Stimulated activated CD4-positive, alpha-beta T cell treated with anti-CD3 and anti-CD28 coated beads, Interleukin-12 subunit alpha, Interleukin-12 subunit beta, amount 100 ng/mL, for 4 hours (primary cell): ENCODE data around the gene HMGXB4.
A peak's percentile ranks its signal among the peaks of the same experiment; 100 is the strongest.
"Not testable (repeated sequence)": the region's sequence is repeated elsewhere in the genome, so short reads cannot be mapped to it uniquely, and the experiment has no call there.

Experiments used
- DNase-seq: peaks from one replicate; pipeline ENCODE4 v3.0.0-alpha.2; 2020

Gene HMGXB4

DNA sequence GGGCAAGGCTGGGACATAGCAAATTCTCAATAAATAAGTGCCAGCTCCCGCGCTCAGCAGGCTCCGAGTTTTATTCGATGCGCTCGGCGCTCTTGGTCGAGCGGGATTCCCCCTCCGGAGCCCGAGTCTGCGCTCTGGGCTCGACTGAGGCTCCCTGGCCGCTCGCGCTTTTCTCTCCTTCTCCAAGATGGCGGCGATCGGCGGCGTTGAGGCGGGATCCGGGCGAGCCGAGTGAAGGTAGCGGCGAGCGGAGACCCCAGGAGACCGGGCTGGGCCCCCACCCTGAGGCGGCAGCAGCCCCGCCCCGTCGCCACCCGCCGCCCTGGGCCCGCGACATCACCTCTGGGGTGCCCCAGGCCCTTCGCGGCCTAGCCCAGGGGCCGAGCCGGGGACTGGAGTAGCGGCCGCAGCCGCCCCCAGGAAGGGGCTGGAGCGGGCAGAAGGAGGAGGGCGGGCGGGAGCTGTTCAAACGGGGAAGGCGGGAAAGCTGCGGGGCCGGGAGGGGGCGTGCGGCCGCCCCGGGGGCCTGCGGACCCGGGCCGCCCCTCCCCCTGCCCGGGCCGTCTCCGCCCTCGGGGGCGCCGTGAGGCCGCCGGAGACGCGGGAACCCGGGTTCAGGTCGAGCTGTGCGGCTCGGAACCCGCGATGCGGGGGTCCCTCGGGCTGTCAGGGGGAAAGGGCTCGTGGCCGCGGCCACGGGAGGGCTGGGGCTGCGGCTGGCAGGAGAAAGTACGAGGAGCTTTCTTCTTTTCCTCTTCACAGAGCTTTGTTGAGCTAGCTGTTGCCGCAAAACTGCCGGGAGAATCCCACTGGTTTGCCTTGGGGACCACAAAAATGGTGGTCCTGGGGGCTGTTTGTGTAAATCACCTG, at the start of gene HMGXB4:
HMGXB4 (plus strand) TSS at position 173 of the 870 bp plus-strand sequence. CDS start 4,898 bp downstream, outside the sequence.
- peak; percentile 83 for DNase-seq

GRCh38 chr22:35208003-35208402, 49.3 kb upstream of the HMGXB4 start:
- DNase-seq = no peak

GRCh38 chr22:35209203-35209602, 48.1 kb upstream of the HMGXB4 start:
- no peak for DNase-seq

- DNase-seq = no peak
Observed at GRCh38 chr22:35212009-35212408, 45.3 kb upstream of the HMGXB4 start.

DNA sequence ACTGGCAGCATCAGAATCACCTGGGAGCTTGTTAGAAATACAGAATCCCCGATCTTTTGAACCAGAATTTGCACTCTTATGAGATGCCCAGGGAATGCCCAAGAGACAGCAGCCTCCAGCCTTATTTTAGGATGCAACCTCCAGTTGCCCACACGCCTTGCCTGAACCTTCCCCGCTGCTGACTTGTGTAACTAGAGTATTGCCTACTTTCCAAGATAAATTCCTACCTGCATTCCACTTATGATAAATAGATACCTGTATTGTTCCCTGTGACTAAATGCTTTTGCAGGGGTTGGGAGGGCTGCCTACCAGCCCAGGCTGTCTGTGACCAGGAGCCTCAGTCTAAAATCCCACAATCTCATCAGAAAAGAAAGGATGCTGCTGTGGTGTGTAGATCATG, 44.3 kb upstream of the HMGXB4 start:
- DNase-seq = no peak

GRCh38 chr22:35214968-35215367, 42.3 kb upstream of the HMGXB4 start:
- DNase-seq = no peak

DNA sequence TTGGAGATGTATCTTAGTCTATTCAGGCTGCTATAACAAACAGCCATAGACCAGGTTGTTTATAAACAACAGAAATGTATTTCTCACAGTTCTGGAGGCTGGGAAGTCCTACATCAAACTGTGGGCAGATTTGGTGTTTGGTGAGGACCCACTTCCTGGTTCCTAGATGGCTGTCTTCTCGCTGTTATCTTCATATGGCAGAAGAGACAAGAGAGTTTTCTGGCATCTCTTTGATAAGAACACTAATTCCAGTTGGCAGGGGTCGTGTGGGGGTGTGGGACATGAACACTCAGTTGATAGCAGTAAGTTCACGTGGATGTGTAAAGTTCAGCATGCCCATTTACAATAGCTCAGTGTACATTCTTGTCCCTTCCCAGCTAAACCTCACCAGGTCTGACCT, 41.3 kb upstream of the HMGXB4 start:
- no peak for DNase-seq

DNA sequence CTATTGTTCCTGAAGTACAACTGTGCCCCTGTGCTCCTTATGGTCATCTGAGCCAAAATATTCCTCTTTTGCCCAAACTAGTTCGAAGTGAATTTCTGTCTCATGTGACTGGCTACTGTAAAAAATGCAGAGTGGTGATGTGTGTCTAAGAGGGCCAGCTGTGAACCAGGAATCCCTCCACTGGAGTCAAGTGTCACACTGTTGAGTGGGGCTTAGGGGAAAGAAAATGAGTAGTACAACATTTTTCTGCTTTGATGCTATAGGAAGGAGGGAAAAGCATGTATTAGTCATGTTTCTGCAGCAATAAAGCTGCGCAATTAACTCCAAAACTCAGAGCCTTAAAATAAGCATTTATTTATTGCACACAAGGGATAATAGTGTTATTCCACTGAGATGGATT, 39.8 kb upstream of the HMGXB4 start:
- no peak for DNase-seq

- no peak for DNase-seq
Observed at GRCh38 chr22:35218079-35218478, 39.2 kb upstream of the HMGXB4 start.

- DNase-seq = no peak
Observed at GRCh38 chr22:35219012-35219411, 38.3 kb upstream of the HMGXB4 start.

GRCh38 chr22:35220221-35220620, 37.1 kb upstream of the HMGXB4 start:
- no peak for DNase-seq

DNA sequence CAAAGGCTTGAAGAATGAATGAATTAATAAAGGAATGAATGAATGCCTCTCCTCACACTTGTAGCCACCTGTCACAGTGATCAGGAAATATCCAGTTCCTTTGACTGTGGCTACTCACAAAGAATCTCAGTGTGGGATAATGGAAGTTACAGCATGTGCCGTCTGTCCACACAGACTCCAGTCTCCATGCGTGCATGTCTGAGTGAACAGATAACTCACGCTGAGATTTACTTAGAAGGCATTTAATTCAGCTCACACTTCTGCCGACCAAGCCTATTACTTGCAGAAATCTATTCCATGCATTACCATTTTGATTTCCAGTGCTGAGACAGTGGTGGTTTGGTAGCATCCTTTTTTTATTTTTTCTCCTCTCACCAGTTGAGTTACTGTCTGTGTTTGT, 32.3 kb upstream of the HMGXB4 start:
- DNase-seq = no peak

DNA sequence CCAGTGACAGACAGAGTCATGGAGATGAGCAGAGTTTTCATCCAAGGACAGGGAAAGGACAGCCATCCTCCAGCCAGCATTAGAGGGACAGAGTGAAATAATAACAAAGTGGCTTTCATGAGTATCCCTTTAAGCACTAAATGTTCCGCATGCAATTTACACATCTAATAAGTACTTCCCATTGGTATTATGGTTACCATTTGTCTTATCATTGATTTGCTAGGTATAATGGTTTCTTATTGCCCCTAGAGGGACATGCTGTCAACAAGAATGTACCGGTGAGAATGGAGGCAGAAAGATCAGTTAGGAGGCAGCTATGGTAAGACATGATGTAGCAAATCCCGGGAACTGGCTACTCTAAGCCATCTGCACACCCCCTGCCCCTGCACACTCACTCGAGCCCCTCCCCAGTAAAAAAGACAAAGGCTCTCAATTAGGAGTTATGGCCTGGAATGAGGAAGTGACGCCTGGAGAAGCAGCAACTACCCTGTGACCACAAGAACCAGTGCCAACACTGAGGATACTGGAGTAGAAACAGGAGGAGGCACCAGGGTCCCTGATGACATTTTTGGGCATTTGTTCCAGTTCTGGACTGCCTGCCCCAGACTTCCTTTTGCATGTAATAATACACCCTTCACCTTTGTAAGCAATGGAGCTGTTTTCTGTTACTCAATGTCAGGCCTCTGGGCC, 30.2 kb upstream of the HMGXB4 start:
- DNase-seq = no peak

GRCh38 chr22:35229865-35230264, 27.4 kb upstream of the HMGXB4 start:
- DNase-seq = no peak

- DNase-seq = no peak
Observed at GRCh38 chr22:35230417-35230816, 26.9 kb upstream of the HMGXB4 start.

GRCh38 chr22:35230839-35231584, 26.3 kb upstream of the HMGXB4 start:
- no peak for DNase-seq

DNA sequence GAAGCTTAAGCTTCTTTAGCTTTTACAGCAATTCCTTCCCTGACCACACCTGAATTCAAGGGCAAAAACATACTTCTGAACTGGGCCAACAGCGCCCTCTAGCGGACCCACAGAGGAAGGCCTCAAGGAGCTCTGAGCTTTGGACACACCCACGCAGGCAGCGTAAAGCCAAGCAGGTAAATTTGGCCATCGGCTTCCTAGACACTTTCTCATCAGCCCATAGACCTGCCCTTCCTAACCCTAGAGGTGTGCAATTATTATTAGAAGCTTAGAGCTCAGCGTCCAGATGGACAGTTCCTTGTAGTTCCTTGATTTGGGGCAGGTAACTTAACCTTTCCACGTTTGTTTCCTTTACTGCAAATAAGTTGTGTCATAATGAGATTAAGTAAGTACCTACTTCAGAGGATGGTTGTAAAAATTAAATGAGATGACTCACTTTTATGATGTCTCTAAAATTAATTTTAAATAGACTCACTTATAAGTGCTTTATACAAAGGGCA, 25.7 kb upstream of the HMGXB4 start:
- peak; percentile 65 for DNase-seq

DNA sequence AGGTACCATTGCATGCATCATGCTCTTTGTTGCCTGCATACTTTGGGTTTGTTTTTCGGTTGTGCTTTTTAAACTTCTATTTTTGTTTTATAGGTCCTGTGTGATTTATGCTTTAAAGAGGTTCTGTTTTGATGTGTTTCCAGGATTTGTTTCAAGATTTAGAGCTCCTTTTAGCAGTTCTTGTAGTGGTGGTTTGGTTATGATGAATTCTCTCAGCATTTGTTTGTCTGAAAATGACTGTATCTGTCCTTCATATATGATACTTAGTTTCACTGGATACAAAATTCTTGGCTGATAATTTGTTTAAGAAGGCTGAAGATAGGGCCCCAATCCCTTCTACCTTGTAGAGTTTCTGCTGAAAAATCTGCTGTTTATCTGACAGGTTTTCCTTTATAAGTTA, 18.5 kb upstream of the HMGXB4 start:
- DNase-seq = not testable (repeated sequence)

GRCh38 chr22:35244507-35244906, 12.8 kb upstream of the HMGXB4 start:
- not testable (repeated sequence) for DNase-seq

GRCh38 chr22:35250156-35250555, 7.1 kb upstream of the HMGXB4 start:
- DNase-seq = no peak

DNA sequence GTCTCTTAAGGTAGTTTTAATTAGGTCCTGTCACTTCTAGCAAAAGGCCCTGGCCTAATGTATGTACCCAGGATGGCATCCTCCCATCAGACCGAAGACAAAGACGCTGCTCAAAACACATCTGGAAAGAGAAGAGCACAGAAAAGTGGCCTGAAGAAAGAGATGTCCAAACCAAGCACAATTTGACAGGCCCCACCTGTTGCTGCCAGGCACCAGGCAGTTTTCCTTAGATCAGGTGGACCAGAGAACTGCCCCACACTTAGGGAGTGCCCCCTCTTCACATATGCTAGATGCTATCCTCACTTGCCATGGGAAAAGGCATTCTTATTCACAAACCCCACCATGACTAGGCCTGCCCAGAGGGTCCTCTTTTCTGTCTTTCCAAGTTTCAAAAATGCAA, 3.3 kb upstream of the HMGXB4 start:
- no peak for DNase-seq

DNA sequence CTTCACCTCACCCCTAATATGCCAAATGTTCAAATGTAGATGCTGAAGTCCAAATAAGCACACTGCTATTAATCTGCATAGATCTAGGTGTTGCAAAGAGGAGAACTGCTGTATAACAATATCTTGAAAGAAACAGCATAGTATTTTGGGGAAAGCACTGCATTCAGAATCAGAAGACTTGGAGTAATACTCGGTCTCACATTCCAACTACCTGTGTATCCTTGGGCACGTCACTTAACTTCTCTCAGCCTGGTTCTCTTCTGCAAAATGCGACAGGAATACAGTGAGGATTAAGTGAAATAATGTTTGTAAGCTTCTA, 332 bp upstream of the HMGXB4 start:
- DNase-seq = no peak

DNA sequence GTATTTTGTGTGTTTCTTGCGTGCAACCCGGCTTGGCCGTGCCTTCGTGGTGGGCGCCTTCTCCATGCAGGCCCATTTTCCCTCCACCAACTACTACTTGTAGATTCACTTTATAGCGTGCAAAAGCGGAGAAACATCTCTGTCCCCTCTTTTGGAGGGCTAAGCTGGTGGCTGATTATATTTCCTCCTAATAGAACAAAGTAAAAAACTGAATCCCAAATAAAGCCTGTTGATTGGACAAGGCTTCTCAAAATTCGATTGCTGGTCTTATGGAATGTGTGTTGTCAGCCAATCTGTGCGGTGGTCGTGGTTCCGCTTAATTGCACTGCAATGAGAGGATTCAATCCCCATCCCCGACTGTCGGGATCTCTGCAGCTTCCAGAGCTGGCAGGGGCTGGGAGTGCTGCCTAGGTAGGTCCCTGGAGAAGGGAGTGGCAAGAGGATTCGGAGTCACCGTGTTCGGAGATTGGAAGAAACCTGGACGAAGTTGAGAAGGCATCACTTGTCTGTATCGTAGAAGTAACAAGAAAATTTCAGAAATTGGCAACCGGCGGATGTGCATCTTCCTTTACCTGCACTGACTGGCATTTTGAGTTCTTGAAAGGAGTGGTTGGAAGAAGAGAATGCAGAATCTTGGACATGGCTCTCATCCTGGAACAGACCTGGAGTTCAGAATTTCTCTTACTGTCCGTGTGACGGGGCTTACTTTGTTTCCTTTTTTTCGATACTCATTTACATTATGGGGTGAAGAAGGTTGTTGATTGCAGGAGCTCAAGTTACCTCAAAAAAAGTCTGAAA, 1.1 kb downstream of the HMGXB4 start:
- no peak for DNase-seq
